ENCODE data around the gene RCAN2. TPM values are rescaled to one million over a fixed set of nuclear protein-coding genes. Genes with fewer than 3 reads are reported as not detected.

Gene RCAN2
- total RNA-seq, 1 donor from 2014 or later = 1.6 TPM

GRCh38 chr6:46378161-46378881, 112.9 kb downstream of the RCAN2 start:
- Histone ChIP-seq H3K27ac (ENCODE audit: low read depth, low read length) (no peak overlapping the region), H3K4me3 (ENCODE audit: low read length in 3 of 3) (no peak overlapping the region), H3K9ac (ENCODE audit: low read depth in 1 of 3, low read length in 3 of 3) (no peak overlapping the region), H3K27me3 (ENCODE audit: control insufficient read depth in 3 of 3, insufficient read depth in 3 of 3, low read length in 3 of 3) (no peaks in the 10 kb centered on the region), H3K36me3 (ENCODE audit: control insufficient read depth in 3 of 3, insufficient read depth in 3 of 3, low read length in 3 of 3) (no peaks in the 10 kb centered on the region), H3K9me3 (ENCODE audit: control insufficient read depth in 3 of 3, low read length in 3 of 3) (no peaks in the 10 kb centered on the region), H3K4me1 (ENCODE audit: control insufficient read depth in 3 of 3, insufficient read depth in 3 of 3, low read length in 3 of 3) (peaks cover 18 to 40% (median 21%) of the 10 kb centered on the region in 3 donors)

- H3K4me1 ChIP-seq (ENCODE audit: control insufficient read depth in 3 of 3, insufficient read depth in 3 of 3, low read length in 3 of 3) = peaks cover 18 to 34% (median 18%) of the 10 kb centered on the region in 3 donors
- no peak overlapping the region for H3K27ac ChIP-seq (ENCODE audit: low read depth, low read length)
- H3K9me3 ChIP-seq (ENCODE audit: control insufficient read depth in 3 of 3, low read length in 3 of 3) = no peaks in the 10 kb centered on the region
- no peak overlapping the region for H3K4me3 ChIP-seq (ENCODE audit: low read length in 3 of 3)
- no peaks in the 10 kb centered on the region for H3K27me3 ChIP-seq (ENCODE audit: control insufficient read depth in 3 of 3, insufficient read depth in 3 of 3, low read length in 3 of 3)
- no peak overlapping the region for H3K9ac ChIP-seq (ENCODE audit: low read depth in 1 of 3, low read length in 3 of 3)
- no peaks in the 10 kb centered on the region for H3K36me3 ChIP-seq (ENCODE audit: control insufficient read depth in 3 of 3, insufficient read depth in 3 of 3, low read length in 3 of 3)
Observed at GRCh38 chr6:46377209-46377608, 114.0 kb downstream of the RCAN2 start.

GRCh38 chr6:46376562-46377061, 114.6 kb downstream of the RCAN2 start:
- Histone ChIP-seq H3K9ac (ENCODE audit: low read depth in 1 of 3, low read length in 3 of 3) (no peak overlapping the region), H3K36me3 (ENCODE audit: control insufficient read depth in 3 of 3, insufficient read depth in 3 of 3, low read length in 3 of 3) (no peaks in the 10 kb centered on the region), H3K27ac (ENCODE audit: low read depth, low read length) (no peak overlapping the region), H3K27me3 (ENCODE audit: control insufficient read depth in 3 of 3, insufficient read depth in 3 of 3, low read length in 3 of 3) (no peaks in the 10 kb centered on the region), H3K9me3 (ENCODE audit: control insufficient read depth in 3 of 3, low read length in 3 of 3) (no peaks in the 10 kb centered on the region), H3K4me1 (ENCODE audit: control insufficient read depth in 3 of 3, insufficient read depth in 3 of 3, low read length in 3 of 3) (peaks cover 18 to 28% (median 18%) of the 10 kb centered on the region in 3 donors), H3K4me3 (ENCODE audit: low read length in 3 of 3) (no peak overlapping the region)

GRCh38 chr6:46370622-46371021, 120.6 kb downstream of the RCAN2 start:
- Histone ChIP-seq H3K27ac (ENCODE audit: low read depth, low read length) (no peak overlapping the region), H3K36me3 (ENCODE audit: control insufficient read depth in 3 of 3, insufficient read depth in 3 of 3, low read length in 3 of 3) (no peaks in the 10 kb centered on the region), H3K4me3 (ENCODE audit: low read length in 3 of 3) (no peak overlapping the region), H3K4me1 (ENCODE audit: control insufficient read depth in 3 of 3, insufficient read depth in 3 of 3, low read length in 3 of 3) (peaks cover 0 to 10% (median 8%) of the 10 kb centered on the region in 3 donors), H3K9me3 (ENCODE audit: control insufficient read depth in 3 of 3, low read length in 3 of 3) (no peaks in the 10 kb centered on the region), H3K9ac (ENCODE audit: low read depth in 1 of 3, low read length in 3 of 3) (no peak overlapping the region), H3K27me3 (ENCODE audit: control insufficient read depth in 3 of 3, insufficient read depth in 3 of 3, low read length in 3 of 3) (no peaks in the 10 kb centered on the region)

GRCh38 chr6:46368169-46368536, 123.1 kb downstream of the RCAN2 start:
- H3K27ac ChIP-seq (ENCODE audit: low read depth, low read length) = no peak overlapping the region
- no peaks in the 10 kb centered on the region for H3K9me3 ChIP-seq (ENCODE audit: control insufficient read depth in 3 of 3, low read length in 3 of 3)
- H3K27me3 ChIP-seq (ENCODE audit: control insufficient read depth in 3 of 3, insufficient read depth in 3 of 3, low read length in 3 of 3) = no peaks in the 10 kb centered on the region
- H3K36me3 ChIP-seq (ENCODE audit: control insufficient read depth in 3 of 3, insufficient read depth in 3 of 3, low read length in 3 of 3) = no peaks in the 10 kb centered on the region
- H3K4me3 ChIP-seq (ENCODE audit: low read length in 3 of 3) = no peak overlapping the region
- H3K9ac ChIP-seq (ENCODE audit: low read depth in 1 of 3, low read length in 3 of 3) = no peak overlapping the region
- H3K4me1 ChIP-seq (ENCODE audit: control insufficient read depth in 3 of 3, insufficient read depth in 3 of 3, low read length in 3 of 3) = peaks cover 0 to 10% (median 8%) of the 10 kb centered on the region in 3 donors

- Histone ChIP-seq H3K4me3 (ENCODE audit: low read length in 3 of 3) (no peak overlapping the region), H3K27me3 (ENCODE audit: control insufficient read depth in 3 of 3, insufficient read depth in 3 of 3, low read length in 3 of 3) (no peaks in the 10 kb centered on the region), H3K9me3 (ENCODE audit: control insufficient read depth in 3 of 3, low read length in 3 of 3) (no peaks in the 10 kb centered on the region), H3K9ac (ENCODE audit: low read depth in 1 of 3, low read length in 3 of 3) (no peak overlapping the region), H3K27ac (ENCODE audit: low read depth, low read length) (no peak overlapping the region), H3K4me1 (ENCODE audit: control insufficient read depth in 3 of 3, insufficient read depth in 3 of 3, low read length in 3 of 3) (peaks cover 0 to 10% (median 8%) of the 10 kb centered on the region in 3 donors), H3K36me3 (ENCODE audit: control insufficient read depth in 3 of 3, insufficient read depth in 3 of 3, low read length in 3 of 3) (no peaks in the 10 kb centered on the region)
Observed at GRCh38 chr6:46367354-46368168, 123.7 kb downstream of the RCAN2 start.

GRCh38 chr6:46366190-46366900, 124.9 kb downstream of the RCAN2 start:
- Histone ChIP-seq H3K9me3 (ENCODE audit: control insufficient read depth in 3 of 3, low read length in 3 of 3) (no peaks in the 10 kb centered on the region), H3K9ac (ENCODE audit: low read depth in 1 of 3, low read length in 3 of 3) (no peak overlapping the region), H3K4me3 (ENCODE audit: low read length in 3 of 3) (no peak overlapping the region), H3K27ac (ENCODE audit: low read depth, low read length) (no peak overlapping the region), H3K4me1 (ENCODE audit: control insufficient read depth in 3 of 3, insufficient read depth in 3 of 3, low read length in 3 of 3) (peaks cover 0 to 10% (median 8%) of the 10 kb centered on the region in 3 donors), H3K27me3 (ENCODE audit: control insufficient read depth in 3 of 3, insufficient read depth in 3 of 3, low read length in 3 of 3) (no peaks in the 10 kb centered on the region), H3K36me3 (ENCODE audit: control insufficient read depth in 3 of 3, insufficient read depth in 3 of 3, low read length in 3 of 3) (no peaks in the 10 kb centered on the region)

- Histone ChIP-seq H3K4me3 (ENCODE audit: low read length in 3 of 3) (no peak overlapping the region), H3K27me3 (ENCODE audit: control insufficient read depth in 3 of 3, insufficient read depth in 3 of 3, low read length in 3 of 3) (no peaks in the 10 kb centered on the region), H3K36me3 (ENCODE audit: control insufficient read depth in 3 of 3, insufficient read depth in 3 of 3, low read length in 3 of 3) (no peaks in the 10 kb centered on the region), H3K9me3 (ENCODE audit: control insufficient read depth in 3 of 3, low read length in 3 of 3) (no peaks in the 10 kb centered on the region), H3K4me1 (ENCODE audit: control insufficient read depth in 3 of 3, insufficient read depth in 3 of 3, low read length in 3 of 3) (peaks cover 7 to 11% (median 10%) of the 10 kb centered on the region in 3 donors), H3K9ac (ENCODE audit: low read depth in 1 of 3, low read length in 3 of 3) (no peak overlapping the region), H3K27ac (ENCODE audit: low read depth, low read length) (no peak overlapping the region)
Observed at GRCh38 chr6:46357591-46357990, 133.7 kb downstream of the RCAN2 start.

- Histone ChIP-seq H3K4me3 (ENCODE audit: low read length in 3 of 3) (no peak overlapping the region), H3K27me3 (ENCODE audit: control insufficient read depth in 3 of 3, insufficient read depth in 3 of 3, low read length in 3 of 3) (no peaks in the 10 kb centered on the region), H3K9ac (ENCODE audit: low read depth in 1 of 3, low read length in 3 of 3) (no peak overlapping the region), H3K27ac (ENCODE audit: low read depth, low read length) (no peak overlapping the region), H3K36me3 (ENCODE audit: control insufficient read depth in 3 of 3, insufficient read depth in 3 of 3, low read length in 3 of 3) (no peaks in the 10 kb centered on the region), H3K4me1 (ENCODE audit: control insufficient read depth in 3 of 3, insufficient read depth in 3 of 3, low read length in 3 of 3) (peaks cover 12 to 21% (median 12%) of the 10 kb centered on the region in 3 donors), H3K9me3 (ENCODE audit: control insufficient read depth in 3 of 3, low read length in 3 of 3) (no peaks in the 10 kb centered on the region)
Observed at GRCh38 chr6:46356543-46356942, 134.7 kb downstream of the RCAN2 start.

Measured in skeletal muscle tissue (tissue), 4 donors.